ENCODE data around the gene PPEF1. TPM values are rescaled to one million over a fixed set of nuclear protein-coding genes. Genes with fewer than 3 reads are reported as not detected.

PPEF1 gene
- total and polyA plus RNA-seq, 2 of the 4 experiments (the other 2 are of a cell fraction) = not detected

GRCh38 chrX:18861511-18861910 lies 154.1 kb downstream of the PPEF1 start:
- ATAC-seq (ENCODE audit: low read depth) = no peak
- Histone ChIP-seq H2BK5ac (ENCODE audit: low read depth, low read length, poor library complexity, severe bottlenecking) (no peak overlapping the region), H4K8ac (ENCODE audit: low read depth in 2 of 2, low read length in 2 of 2) (no peak overlapping the region), H3K9me1 (ENCODE audit: insufficient read depth, low read length) (no peaks in the 10 kb centered on the region), H3K27ac (ENCODE audit: insufficient read depth, low read length) (no peak overlapping the region), H3K9ac (ENCODE audit: low read depth, low read length) (no peak overlapping the region), H3K18ac (ENCODE audit: low read depth, low read length) (no peak overlapping the region), H3K4ac (ENCODE audit: low read depth, low read length) (no peak overlapping the region), H3K4me3 (ENCODE audit: insufficient read depth, low read depth, low read length) (no peak overlapping the region), H4K5ac (ENCODE audit: low read depth, low read length) (no peak overlapping the region), H3K14ac (replicated peaks; ENCODE audit: low read depth, low read length) (no peak overlapping the region), H3K9me3 (ENCODE audit: control insufficient read depth, insufficient read depth, low read length) (no peaks in the 10 kb centered on the region), H2AK9ac (replicated peaks; ENCODE audit: low read depth, low read length, poor library complexity) (no peak overlapping the region), H3K27me3 (ENCODE audit: control insufficient read depth, insufficient read depth, low read length) (no peaks in the 10 kb centered on the region; the same call in 1 of the 2 replicates), H3K56ac (ENCODE audit: extremely low read depth, insufficient read depth, low read length) (no peak overlapping the region), H2AK5ac (ENCODE audit: low read depth, low read length) (no peak overlapping the region), H3K23ac (ENCODE audit: low read depth, low read length) (no peak overlapping the region), H3K79me1 (ENCODE audit: low read depth in 1 of 2, low read length in 2 of 2) (no peaks in the 10 kb centered on the region), H2BK120ac (ENCODE audit: low read depth, low read length) (no peak overlapping the region), H4K91ac (ENCODE audit: insufficient read depth, low read depth, low read length) (no peak overlapping the region), H4K20me1 (ENCODE audit: insufficient read depth, low read length) (no peaks in the 10 kb centered on the region), H2BK20ac (ENCODE audit: low read depth, low read length) (no peak overlapping the region), H2AFZ (replicated peaks; ENCODE audit: low read length, poor library complexity) (no peak overlapping the region), H3K4me2 (ENCODE audit: low read depth, low read length) (no peak overlapping the region), H3K4me1 (ENCODE audit: control insufficient read depth, insufficient read depth, low read length) (no peaks in the 10 kb centered on the region), H3K36me3 (ENCODE audit: control insufficient read depth, insufficient read depth, low read length) (no peaks in the 10 kb centered on the region), H2BK15ac (ENCODE audit: low read depth, low read length) (no peak overlapping the region)
- TF ChIP-seq POLR2A (IDR thresholded peaks at IDR 0.05; ENCODE audit: low read depth, low read length) = no peak
- no peak for TF ChIP-seq BHLHE40 (IDR thresholded peaks at IDR 0.05; ENCODE audit: low read depth, low read length)
- no peak for TF ChIP-seq RAD21 (IDR thresholded peaks at IDR 0.05; ENCODE audit: low read length)
- TF ChIP-seq MAFK (IDR thresholded peaks at IDR 0.05; ENCODE audit: low read depth, low read length) = no peak
- no peak for TF ChIP-seq ELK1 (IDR thresholded peaks at IDR 0.05; ENCODE audit: borderline replicate concordance, low read depth, low read length)
- no peak for TF ChIP-seq NFE2L2 (IDR thresholded peaks at IDR 0.05; ENCODE audit: low read depth, low read length)
- no peak for TF ChIP-seq CEBPB (IDR thresholded peaks at IDR 0.05; ENCODE audit: low read depth, low read length)
- no peak for TF ChIP-seq MXI1 (IDR thresholded peaks at IDR 0.05; ENCODE audit: borderline replicate concordance, low read depth, low read length)
- no peak for TF ChIP-seq FOS (IDR thresholded peaks at IDR 0.05; ENCODE audit: low read depth, low read length)
- TF ChIP-seq RCOR1 (IDR thresholded peaks at IDR 0.05; ENCODE audit: insufficient replicate concordance, low read length) = no peak
- no peak for TF ChIP-seq SMC3 (IDR thresholded peaks at IDR 0.05; ENCODE audit: low read depth, low read length)
- TF ChIP-seq CHD1 (IDR thresholded peaks at IDR 0.05; ENCODE audit: low read depth, low read length) = no peak
- TF ChIP-seq RFX5 (IDR thresholded peaks at IDR 0.05; ENCODE audit: low read depth, low read length) = no peak
- no peak for TF ChIP-seq USF2 (IDR thresholded peaks at IDR 0.05; ENCODE audit: low read depth, low read length)
- no peak for TF ChIP-seq MAZ (IDR thresholded peaks at IDR 0.05; ENCODE audit: borderline replicate concordance, low read depth, low read length)
- TF ChIP-seq CTCF (conservative IDR thresholded peaks at IDR 0.05; ENCODE audit: low read depth, low read length) = no peak
- WGBS, 2 experiments (ENCODE audit: extremely low coverage in 2 of 2, insufficient read length in 1 of 2) = no CpG with 5 or more reads among the region's 5 CpGs
- intact Hi-C loops (cut with micrococcal nuclease) (no loop called here), dilution Hi-C loops (cut with HindIII; ENCODE audit: low sequenced_read_pairs, unreplicated experiment) (no loop called here), in situ Hi-C loops (cut with MboI; ENCODE audit: low sequenced_read_pairs) (no loop called here)
- no peak for DNase-seq
- ChIA-PET CTCF (no interaction called here), POLR2A (ENCODE audit: unreplicated experiment) (no interaction called here)
- BruUV-seq (replicated peaks) = no TSS peak
